GM12864 (cell line): ENCODE data around the gene SIN3B.

Source experiments
- DNase-seq: peaks from one replicate; pipeline ENCODE4 v3.0.0-alpha.2; 2011; ENCODE audit warnings: low read depth
- H3K4me3 ChIP-seq: 2 replicates; pipeline ENCODE4 v1.5.1; 2011; ENCODE audit warnings: mild to moderate bottlenecking, low read depth, low read length, control low read depth
- CTCF ChIP-seq: IDR thresholded peaks from 2 replicates; pipeline ENCODE4 v1.5.1; 2011; ENCODE audit warnings: low read depth, mild to moderate bottlenecking, moderate library complexity, low read length, control low read depth, inconsistent platforms; ENCODE audit errors: missing control alignments

SIN3B gene

GRCh38 chr19:16875584-16876555 is 46.7 kb downstream of the SIN3B start:
- TF ChIP-seq CTCF = no peak
- no peak overlapping the region for H3K4me3 ChIP-seq
- DNase-seq = no peak

- DNase-seq = no peak
- no peak for TF ChIP-seq CTCF
- no peak overlapping the region for H3K4me3 ChIP-seq
Observed at GRCh38 chr19:16876904-16877361, 47.7 kb downstream of the SIN3B start.

GRCh38 chr19:16877581-16877980 is 48.4 kb downstream of the SIN3B start:
- no peak for DNase-seq
- no peak overlapping the region for H3K4me3 ChIP-seq
- no peak for TF ChIP-seq CTCF

- no peak for DNase-seq
- TF ChIP-seq CTCF = no peak
- no peak overlapping the region for H3K4me3 ChIP-seq
Observed at GRCh38 chr19:16878181-16878965, 49.2 kb downstream of the SIN3B start.

- H3K4me3 ChIP-seq = no peak overlapping the region
- no peak for TF ChIP-seq CTCF
- no peak for DNase-seq
Observed at GRCh38 chr19:16880884-16881554, 51.8 kb downstream of the SIN3B start.

GRCh38 chr19:16882146-16882545 is 52.9 kb downstream of the SIN3B start:
- no peak for TF ChIP-seq CTCF
- H3K4me3 ChIP-seq = no peak overlapping the region
- DNase-seq = no peak
